DND-41 (cell line): Measurements from ENCODE around the gene VAV2.

Experiments
- EZH2 ChIP-seq: IDR thresholded peaks from 3 replicates; pipeline ENCODE4 v1.6.1; 2012; ENCODE audit warnings: borderline replicate concordance, low read depth, mild to moderate bottlenecking, moderate library complexity, low read length, inconsistent platforms; ENCODE audit not compliant: severe bottlenecking
- TF ChIP-seq, protein P1 (sequence below): IDR thresholded peaks from 2 replicates; pipeline ENCODE4 v1.5.1; 2012; ENCODE audit warnings: borderline replicate concordance, low read length, moderate library complexity, mild to moderate bottlenecking; ENCODE audit not compliant: poor library complexity, severe bottlenecking; ENCODE audit errors: extremely low read depth

DNA sequence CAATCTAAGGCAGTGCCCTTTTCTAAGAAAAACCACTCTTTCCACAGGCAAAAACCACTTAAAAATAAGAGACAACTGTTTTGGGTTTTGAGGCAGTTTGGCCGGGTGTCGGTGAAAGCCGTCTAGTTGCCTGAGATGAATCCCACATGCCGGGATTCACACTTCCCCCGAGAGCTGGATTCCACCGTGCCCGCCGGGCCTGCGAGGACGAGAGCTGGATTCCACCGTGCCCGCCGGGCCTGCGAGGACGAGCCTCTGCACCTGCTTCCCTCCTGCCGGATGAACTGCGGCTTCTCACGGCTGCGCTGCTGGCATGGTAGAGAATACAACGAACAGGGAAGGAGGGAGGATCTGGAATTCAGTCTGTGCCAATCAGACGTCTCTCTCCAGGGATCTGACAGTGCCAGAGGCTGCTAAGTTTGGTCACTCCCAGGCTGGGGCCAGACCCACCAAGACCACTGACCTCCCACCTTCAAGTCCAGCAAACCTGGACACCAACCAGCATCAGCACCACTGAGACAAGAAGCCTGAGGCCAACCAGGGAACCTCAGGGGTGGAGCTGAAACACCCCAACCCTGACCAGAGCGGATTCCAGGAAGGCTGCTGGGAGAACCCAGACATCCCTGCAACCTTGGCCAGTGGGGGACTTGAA lies 23.0 kb downstream of the VAV2 start:
- no peak for TF ChIP-seq EZH2
- TF ChIP-seq, protein P1, sequence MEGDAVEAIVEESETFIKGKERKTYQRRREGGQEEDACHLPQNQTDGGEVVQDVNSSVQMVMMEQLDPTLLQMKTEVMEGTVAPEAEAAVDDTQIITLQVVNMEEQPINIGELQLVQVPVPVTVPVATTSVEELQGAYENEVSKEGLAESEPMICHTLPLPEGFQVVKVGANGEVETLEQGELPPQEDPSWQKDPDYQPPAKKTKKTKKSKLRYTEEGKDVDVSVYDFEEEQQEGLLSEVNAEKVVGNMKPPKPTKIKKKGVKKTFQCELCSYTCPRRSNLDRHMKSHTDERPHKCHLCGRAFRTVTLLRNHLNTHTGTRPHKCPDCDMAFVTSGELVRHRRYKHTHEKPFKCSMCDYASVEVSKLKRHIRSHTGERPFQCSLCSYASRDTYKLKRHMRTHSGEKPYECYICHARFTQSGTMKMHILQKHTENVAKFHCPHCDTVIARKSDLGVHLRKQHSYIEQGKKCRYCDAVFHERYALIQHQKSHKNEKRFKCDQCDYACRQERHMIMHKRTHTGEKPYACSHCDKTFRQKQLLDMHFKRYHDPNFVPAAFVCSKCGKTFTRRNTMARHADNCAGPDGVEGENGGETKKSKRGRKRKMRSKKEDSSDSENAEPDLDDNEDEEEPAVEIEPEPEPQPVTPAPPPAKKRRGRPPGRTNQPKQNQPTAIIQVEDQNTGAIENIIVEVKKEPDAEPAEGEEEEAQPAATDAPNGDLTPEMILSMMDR = no peak
